ENCODE measurements around the gene JAK3.

GRCh38 chr19:17796838-17797423, 50.9 kb downstream of the JAK3 start:
- no peak for TF ChIP-seq CEBPB (IDR thresholded peaks at IDR 0.05; ENCODE audit: low read depth, low read length)
- TF ChIP-seq CTCF (conservative IDR thresholded peaks at IDR 0.05; ENCODE audit: low read depth, low read length) = no peak
